Keratinocyte (primary cell): Measurements from ENCODE around the gene RAD23B. TPM values are rescaled to one million over a fixed set of nuclear protein-coding genes. Genes with fewer than 3 reads are reported as not detected.

ENCODE experiments used
- DNase-seq: peaks from one replicate; pipeline ENCODE4 v3.0.0-alpha.2; 2011; ENCODE audit warnings: low read depth, missing footprints, low spot score
- FAIRE-seq: peaks from 2 replicates; lab custom pipeline; 2011; peaks lifted over from hg19 to GRCh38; lab: Jason Lieb, UNC
- H2AFZ ChIP-seq: 2 replicates; pipeline ENCODE4 v1.6.0; 2012; ENCODE audit warnings: low read length, control low read depth, inconsistent platforms; ENCODE audit not compliant: control insufficient read depth
- H3K27ac ChIP-seq: 2 replicates; pipeline ENCODE4 v1.5.1; 2011; ENCODE audit warnings: low read length; ENCODE audit not compliant: control insufficient read depth, insufficient read depth
- H3K27me3 ChIP-seq: 3 replicates; pipeline ENCODE4 v1.6.0; 2011; ENCODE audit warnings: low read length; ENCODE audit not compliant: control insufficient read depth, insufficient read depth; ENCODE audit errors: extremely low read depth
- H3K36me3 ChIP-seq, 2 experiments: 2 replicates in 1 of 2; 3 replicates in 1 of 2; pipeline ENCODE4 v1.5.1; 2011; ENCODE audit warnings: low read length in 2 of 2, mild to moderate bottlenecking in 1 of 2; ENCODE audit not compliant: control insufficient read depth in 2 of 2, insufficient read depth in 2 of 2; ENCODE audit errors: extremely low read depth in 1 of 2
- H3K4me1 ChIP-seq: 3 replicates; pipeline ENCODE4 v1.5.1; 2011; ENCODE audit warnings: low read length; ENCODE audit not compliant: control insufficient read depth, insufficient read depth; ENCODE audit errors: extremely low read depth
- H3K4me2 ChIP-seq: 3 replicates; pipeline ENCODE4 v1.6.0; 2011; ENCODE audit warnings: low read depth, low read length; ENCODE audit not compliant: control insufficient read depth, insufficient read depth; ENCODE audit errors: extremely low read depth
- H3K4me3 ChIP-seq, 3 experiments: fragments of 200-600 bp in 1 of 3; sonication (generic) in 1 of 3; 2 replicates in 2 of 3; 3 replicates in 1 of 3; pipeline ENCODE4 v1.5.1; 2011 to 2016; ENCODE audit warnings: low read length in 3 of 3, mild to moderate bottlenecking in 3 of 3, control low read depth in 2 of 3, inconsistent platforms in 1 of 3, low read depth in 1 of 3, mixed read lengths in 1 of 3, mixed run types in 1 of 3, moderate library complexity in 1 of 3; ENCODE audit not compliant: control insufficient read depth in 2 of 3, insufficient read depth in 2 of 3; ENCODE audit errors: extremely low read depth in 1 of 3
- H3K79me2 ChIP-seq: 2 replicates; pipeline ENCODE4 v1.6.0; 2012; ENCODE audit warnings: low read length; ENCODE audit not compliant: control insufficient read depth, insufficient read depth
- H3K9ac ChIP-seq: 3 replicates; pipeline ENCODE4 v1.6.0; 2011; ENCODE audit warnings: low read length; ENCODE audit not compliant: control insufficient read depth, insufficient read depth; ENCODE audit errors: extremely low read depth
- H3K9me1 ChIP-seq: 3 replicates; pipeline ENCODE4 v1.6.0; 2011; ENCODE audit warnings: low read length; ENCODE audit not compliant: control insufficient read depth, insufficient read depth; ENCODE audit errors: extremely low read depth
- H3K9me3 ChIP-seq: 2 replicates; pipeline ENCODE4 v1.5.1; 2012; ENCODE audit warnings: low read depth, low read length; ENCODE audit not compliant: control insufficient read depth
- H4K20me1 ChIP-seq: 3 replicates; pipeline ENCODE4 v1.6.0; 2011; ENCODE audit warnings: low read length; ENCODE audit not compliant: control insufficient read depth, insufficient read depth; ENCODE audit errors: extremely low read depth
- EZH2 ChIP-seq: IDR thresholded peaks from one replicate; pipeline ENCODE4 v1.6.1; 2012; ENCODE audit warnings: inconsistent platforms, mild to moderate bottlenecking, low read length, moderate library complexity
- dilution Hi-C: fragments of 300-500 bp; cut with MboI; formaldehyde crosslinking; loops from one replicate; pipeline ENCODE4 v1.7.0; 2020; ENCODE audit warnings: low sequenced_read_pairs; ENCODE audit not compliant: extremely low pct_ligation_motif_present
- polyA plus RNA-seq, 5 experiments: library from polyadenylated mRNA; depleted of rRNA in 3 of 5; stranded (reverse) in 3 of 5; stranded (forward) in 1 of 5; unstranded in 1 of 5; fragments of >200 nt; gene quantifications; 1 replicate in 1 of 5; 2 replicates in 3 of 5; 3 replicates in 1 of 5; pipeline versions ENCODE4 v1.2.1 to v1.2.3, GENCODE V29; 2011 to 2012; ENCODE audit warnings: missing spikeins in 2 of 5, low read depth in 1 of 5, low replicate concordance in 1 of 5
- TF ChIP-seq, protein P1 (sequence below), 3 experiments: IDR thresholded peaks in 1 of 3; conservative IDR thresholded peaks in 1 of 3; optimal IDR thresholded peaks in 1 of 3; 2 replicates in 2 of 3; 3 replicates in 1 of 3; pipeline versions ENCODE3 to v1.5.1; 2011; ENCODE audit warnings: low read length in 3 of 3, mild to moderate bottlenecking in 3 of 3, moderate library complexity in 2 of 3, control low read depth in 1 of 3, inconsistent platforms in 1 of 3; ENCODE audit not compliant: insufficient read depth in 2 of 3; ENCODE audit errors: extremely low read depth in 1 of 3

RAD23B gene
- polyA plus RNA-seq, 1 donor (not counting 4 experiments of a cell fraction or from before 2014, with no cell fraction given), result 168 TPM

DNA sequence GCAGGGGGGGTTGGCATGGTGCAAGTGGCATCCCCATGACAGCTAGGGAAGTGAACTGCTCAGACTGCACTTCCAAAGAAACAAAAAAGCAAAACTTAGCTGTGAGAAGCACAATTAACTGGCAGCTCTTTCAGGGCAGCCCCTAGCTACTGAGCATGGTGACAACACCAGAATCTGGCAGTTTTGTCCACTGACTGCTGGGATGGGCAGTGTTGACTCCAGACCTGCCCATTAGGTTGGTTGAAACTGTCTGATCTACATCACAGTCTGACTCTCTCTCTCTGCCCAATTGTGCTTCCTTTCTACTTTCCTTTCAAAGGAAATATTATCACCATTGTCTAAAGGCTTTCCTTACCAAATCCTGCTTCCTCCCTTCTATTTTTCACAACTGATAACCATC lies 12.5 kb upstream of the RAD23B start:
- FAIRE-seq, result peak; percentile 36

DNA sequence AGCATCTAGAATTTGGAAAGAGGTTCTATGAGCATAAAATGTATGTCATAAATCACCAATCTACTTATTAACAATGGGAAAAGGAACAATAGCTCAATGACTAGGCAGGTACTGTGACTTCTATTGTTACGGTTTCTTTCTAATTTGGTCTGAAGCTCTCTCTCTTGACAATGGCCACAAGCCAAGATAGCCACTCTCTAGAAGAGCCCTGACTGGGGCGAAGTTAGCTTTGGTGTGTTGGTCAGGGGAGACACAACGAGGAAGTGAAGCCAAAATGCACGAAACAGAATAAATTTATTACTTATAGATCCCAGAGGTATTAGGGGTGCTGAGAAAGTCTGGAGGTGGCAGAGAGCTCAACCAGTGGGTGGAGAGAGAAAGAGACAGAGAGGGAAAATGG lies 9.4 kb upstream of the RAD23B start:
- dilution Hi-C loops, result no loop called here
- H3K27ac ChIP-seq, result no peak overlapping the region
- no peaks in the 10 kb centered on the region for H3K36me3 ChIP-seq
- H3K79me2 ChIP-seq, result no peaks in the 10 kb centered on the region
- TF ChIP-seq, protein P1, sequence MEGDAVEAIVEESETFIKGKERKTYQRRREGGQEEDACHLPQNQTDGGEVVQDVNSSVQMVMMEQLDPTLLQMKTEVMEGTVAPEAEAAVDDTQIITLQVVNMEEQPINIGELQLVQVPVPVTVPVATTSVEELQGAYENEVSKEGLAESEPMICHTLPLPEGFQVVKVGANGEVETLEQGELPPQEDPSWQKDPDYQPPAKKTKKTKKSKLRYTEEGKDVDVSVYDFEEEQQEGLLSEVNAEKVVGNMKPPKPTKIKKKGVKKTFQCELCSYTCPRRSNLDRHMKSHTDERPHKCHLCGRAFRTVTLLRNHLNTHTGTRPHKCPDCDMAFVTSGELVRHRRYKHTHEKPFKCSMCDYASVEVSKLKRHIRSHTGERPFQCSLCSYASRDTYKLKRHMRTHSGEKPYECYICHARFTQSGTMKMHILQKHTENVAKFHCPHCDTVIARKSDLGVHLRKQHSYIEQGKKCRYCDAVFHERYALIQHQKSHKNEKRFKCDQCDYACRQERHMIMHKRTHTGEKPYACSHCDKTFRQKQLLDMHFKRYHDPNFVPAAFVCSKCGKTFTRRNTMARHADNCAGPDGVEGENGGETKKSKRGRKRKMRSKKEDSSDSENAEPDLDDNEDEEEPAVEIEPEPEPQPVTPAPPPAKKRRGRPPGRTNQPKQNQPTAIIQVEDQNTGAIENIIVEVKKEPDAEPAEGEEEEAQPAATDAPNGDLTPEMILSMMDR (optimal IDR thresholded peaks at IDR 0.05 in 1 of 3, IDR thresholded peaks at IDR 0.05 in 1 of 3, conservative IDR thresholded peaks at IDR 0.05 in 1 of 3; ENCODE audit: extremely low read depth in 1 of 3, insufficient read depth in 2 of 3, low read length in 3 of 3), result no peak
- TF ChIP-seq EZH2, result no peak
- H3K9ac ChIP-seq, result no peak overlapping the region
- no peak overlapping the region for H3K4me3 ChIP-seq
- no peaks in the 10 kb centered on the region for H3K9me3 ChIP-seq
- peaks cover 18% of the 10 kb centered on the region for H3K4me1 ChIP-seq
- FAIRE-seq (no peak), DNase-seq (no peak)
- no peaks in the 10 kb centered on the region for H3K9me1 ChIP-seq
- no peak overlapping the region for H2AFZ ChIP-seq
- H3K27me3 ChIP-seq, result no peaks in the 10 kb centered on the region
- H4K20me1 ChIP-seq, result no peaks in the 10 kb centered on the region
- no peak overlapping the region for H3K4me2 ChIP-seq

More for the DNA sequence above, 12.5 kb upstream of the RAD23B start:
- H3K4me1 ChIP-seq, result peaks cover 18% of the 10 kb centered on the region
- H3K27me3 ChIP-seq, result no peaks in the 10 kb centered on the region
- no peak for DNase-seq
- TF ChIP-seq, protein P1 (optimal IDR thresholded peaks at IDR 0.05 in 1 of 3, IDR thresholded peaks at IDR 0.05 in 1 of 3, conservative IDR thresholded peaks at IDR 0.05 in 1 of 3; ENCODE audit: extremely low read depth in 1 of 3, insufficient read depth in 2 of 3, low read length in 3 of 3), result no peak
- TF ChIP-seq EZH2, result no peak
- H3K4me3 ChIP-seq, result no peak overlapping the region
- no peaks in the 10 kb centered on the region for H3K9me1 ChIP-seq
- H3K9ac ChIP-seq, result no peak overlapping the region
- H2AFZ ChIP-seq, result peak overlapping the region; percentile 7
- dilution Hi-C loops, result no loop called here
- H3K4me2 ChIP-seq, result no peak overlapping the region
- no peak overlapping the region for H3K27ac ChIP-seq
- no peaks in the 10 kb centered on the region for H3K79me2 ChIP-seq
- H3K9me3 ChIP-seq, result no peaks in the 10 kb centered on the region
- H4K20me1 ChIP-seq, result no peaks in the 10 kb centered on the region
- H3K36me3 ChIP-seq, result no peaks in the 10 kb centered on the region
